PFSK-1 (cell line): ENCODE measurements around the gene TMEM26.

ENCODE experiments used
- FOXP2 ChIP-seq: optimal IDR thresholded peaks from 2 replicates; pipeline ENCODE3; 2011; ENCODE audit warnings: borderline replicate concordance, control low read depth, inconsistent platforms; ENCODE audit not compliant: insufficient read depth; ENCODE audit errors: extremely low read length, extremely low read depth
- POLR2AphosphoS5 ChIP-seq: IDR thresholded peaks from 2 replicates; pipeline ENCODE4 v1.6.1; 2012; ENCODE audit warnings: low read depth, mild to moderate bottlenecking, control low read depth, low read length, moderate library complexity
- REST ChIP-seq, 2 experiments: IDR thresholded peaks; 2 replicates each; pipeline versions ENCODE4 v1.6.1 to v1.8.0; 2011 to 2012; ENCODE audit warnings: low read depth in 2 of 2, low read length in 2 of 2, control low read depth in 1 of 2, inconsistent platforms in 1 of 2, mild to moderate bottlenecking in 1 of 2, moderate library complexity in 1 of 2; ENCODE audit not compliant: insufficient read depth in 1 of 2
- SIN3A ChIP-seq: IDR thresholded peaks from 2 replicates; pipeline ENCODE4 v1.6.1; 2012; ENCODE audit warnings: mild to moderate bottlenecking, low read length, moderate library complexity, borderline replicate concordance; ENCODE audit not compliant: insufficient read depth
- TAF1 ChIP-seq: IDR thresholded peaks from 2 replicates; pipeline ENCODE4 v1.6.1; 2012; ENCODE audit warnings: low read length, control low read depth, borderline replicate concordance; ENCODE audit not compliant: insufficient read depth

Gene TMEM26

GRCh38 chr10:61406736-61407135, 46.4 kb downstream of the TMEM26 start:
- TF ChIP-seq TAF1 (no peak), SIN3A (no peak), REST (IDR thresholded peaks at IDR 0.05; ENCODE audit: insufficient read depth in 1 of 2, low read depth in 2 of 2, low read length in 2 of 2) (no peak), POLR2AphosphoS5 (no peak), FOXP2 (no peak)

GRCh38 chr10:61406242-61406641, 46.9 kb downstream of the TMEM26 start:
- TF ChIP-seq TAF1 (no peak), REST (IDR thresholded peaks at IDR 0.05; ENCODE audit: insufficient read depth in 1 of 2, low read depth in 2 of 2, low read length in 2 of 2) (no peak), FOXP2 (no peak), SIN3A (no peak), POLR2AphosphoS5 (no peak)

- TF ChIP-seq REST (IDR thresholded peaks at IDR 0.05; ENCODE audit: insufficient read depth in 1 of 2, low read depth in 2 of 2, low read length in 2 of 2) (no peak), TAF1 (no peak), POLR2AphosphoS5 (no peak), SIN3A (no peak), FOXP2 (no peak)
These were observed 48.4 kb downstream of the TMEM26 start for GRCh38 chr10:61404751-61405150.

GRCh38 chr10:61400524-61400923, 52.7 kb downstream of the TMEM26 start:
- no peak for TF ChIP-seq TAF1
- TF ChIP-seq POLR2AphosphoS5 = no peak
- no peak for TF ChIP-seq REST (IDR thresholded peaks at IDR 0.05; ENCODE audit: insufficient read depth in 1 of 2, low read depth in 2 of 2, low read length in 2 of 2)
- no peak for TF ChIP-seq FOXP2
- TF ChIP-seq SIN3A = no peak

- TF ChIP-seq FOXP2 = no peak
- no peak for TF ChIP-seq REST (IDR thresholded peaks at IDR 0.05; ENCODE audit: insufficient read depth in 1 of 2, low read depth in 2 of 2, low read length in 2 of 2)
- no peak for TF ChIP-seq POLR2AphosphoS5
- TF ChIP-seq TAF1 = no peak
- no peak for TF ChIP-seq SIN3A
These were observed 53.8 kb downstream of the TMEM26 start for GRCh38 chr10:61399406-61399805.
